H9 (cell line): ENCODE data around the gene LONRF3. TPM values are rescaled to one million over a fixed set of nuclear protein-coding genes. Genes with fewer than 3 reads are reported as not detected.

Experiments
- DNase-seq: peaks from one replicate; pipeline ENCODE4 v3.0.0-alpha.2; 2017
- H2AFZ ChIP-seq: one replicate; pipeline ENCODE4 v1.6.1; 2013; ENCODE audit warnings: mild to moderate bottlenecking, low read length, control low read depth, moderate library complexity
- H2AK5ac ChIP-seq: 2 replicates; pipeline ENCODE4 v1.6.1; 2013; ENCODE audit warnings: low read length, control low read depth, mixed read lengths; ENCODE audit not compliant: insufficient read length
- H2BK120ac ChIP-seq: one replicate; pipeline ENCODE4 v1.6.1; 2013; ENCODE audit warnings: low read depth, mild to moderate bottlenecking, low read length, control low read depth, inconsistent platforms; ENCODE audit not compliant: poor library complexity, severe bottlenecking
- H2BK12ac ChIP-seq: 2 replicates; pipeline ENCODE4 v1.6.1; 2013; ENCODE audit warnings: low read length, control low read depth, mixed read lengths, low read depth; ENCODE audit not compliant: insufficient read length
- H2BK15ac ChIP-seq: 2 replicates; pipeline ENCODE4 v1.6.1; 2013; ENCODE audit warnings: low read depth, low read length, control low read depth
- H2BK20ac ChIP-seq: one replicate; pipeline ENCODE4 v1.6.1; 2013; ENCODE audit warnings: low read depth, mild to moderate bottlenecking, low read length, control low read depth, inconsistent platforms; ENCODE audit not compliant: poor library complexity, severe bottlenecking
- H2BK5ac ChIP-seq: 2 replicates; pipeline ENCODE4 v1.6.1; 2013; ENCODE audit warnings: low read length, control low read depth, mixed read lengths; ENCODE audit not compliant: insufficient read length
- H3K14ac ChIP-seq: 2 replicates; pipeline ENCODE4 v1.6.1; 2013; ENCODE audit warnings: low read length, control low read depth; ENCODE audit not compliant: insufficient read depth
- H3K18ac ChIP-seq: 2 replicates; pipeline ENCODE4 v1.6.1; 2013; ENCODE audit warnings: low read depth, mild to moderate bottlenecking, mixed read lengths, low read length, control low read depth; ENCODE audit not compliant: insufficient read length
- H3K23ac ChIP-seq: 2 replicates; pipeline ENCODE4 v1.6.1; 2013; ENCODE audit warnings: low read length, control low read depth, mixed read lengths, low read depth; ENCODE audit not compliant: insufficient read length
- H3K23me2 ChIP-seq: 2 replicates; pipeline ENCODE4 v1.6.1; 2013; ENCODE audit warnings: low read depth, mild to moderate bottlenecking, mixed read lengths, low read length, control low read depth; ENCODE audit not compliant: insufficient read length, poor library complexity, severe bottlenecking
- H3K27ac ChIP-seq: 2 replicates; pipeline ENCODE4 v1.5.1; 2013; ENCODE audit warnings: low read length, control low read depth, mixed read lengths, low read depth; ENCODE audit not compliant: insufficient read length
- H3K27me3 ChIP-seq: 2 replicates; pipeline ENCODE4 v1.6.1; 2013; ENCODE audit warnings: low read length, control low read depth, inconsistent platforms; ENCODE audit not compliant: insufficient read depth
- H3K4ac ChIP-seq: 2 replicates; pipeline ENCODE4 v1.6.1; 2013; ENCODE audit warnings: low read depth, mild to moderate bottlenecking, control low read depth, inconsistent platforms, low read length, moderate library complexity
- H3K4me1 ChIP-seq: 2 replicates; pipeline ENCODE4 v1.6.1; 2013; ENCODE audit warnings: low read length, control low read depth, inconsistent platforms; ENCODE audit not compliant: insufficient read depth
- H3K4me2 ChIP-seq: 2 replicates; pipeline ENCODE4 v1.6.1; 2013; ENCODE audit warnings: low read length, control low read depth, mixed read lengths; ENCODE audit not compliant: insufficient read length, insufficient read depth
- H3K56ac ChIP-seq: 2 replicates; pipeline ENCODE4 v1.6.1; 2013; ENCODE audit warnings: low read depth, mild to moderate bottlenecking, mixed read lengths, low read length, control low read depth; ENCODE audit not compliant: insufficient read length
- H3K79me1 ChIP-seq: 2 replicates; pipeline ENCODE4 v1.6.1; 2013; ENCODE audit warnings: low read depth, mild to moderate bottlenecking, moderate library complexity, low read length, control low read depth, inconsistent platforms; ENCODE audit not compliant: insufficient read depth, poor library complexity, severe bottlenecking
- H3K79me2 ChIP-seq: 2 replicates; pipeline ENCODE4 v1.6.1; 2013; ENCODE audit warnings: low read length, control low read depth, inconsistent platforms; ENCODE audit not compliant: insufficient read depth
- H3K9ac ChIP-seq: 2 replicates; pipeline ENCODE4 v1.6.1; 2013; ENCODE audit warnings: low read length, control low read depth, mixed read lengths; ENCODE audit not compliant: insufficient read length; ENCODE audit errors: extremely low read depth
- H3K9me3 ChIP-seq: one replicate; pipeline ENCODE4 v1.6.1; 2013; ENCODE audit warnings: low read depth, low read length, inconsistent platforms; ENCODE audit not compliant: control insufficient read depth
- H3T11ph ChIP-seq: one replicate; pipeline ENCODE4 v1.6.1; 2013; ENCODE audit warnings: mild to moderate bottlenecking, low read length, control low read depth, inconsistent platforms
- H4K20me1 ChIP-seq: one replicate; pipeline ENCODE4 v1.6.1; 2013; ENCODE audit not compliant: control insufficient read depth, insufficient read length, insufficient read depth
- H4K5ac ChIP-seq: 2 replicates; pipeline ENCODE4 v1.6.1; 2013; ENCODE audit warnings: low read depth, mild to moderate bottlenecking, mixed read lengths, low read length, control low read depth; ENCODE audit not compliant: insufficient read length
- H4K8ac ChIP-seq: replicated peaks from 2 replicates; pipeline ENCODE4 v1.6.1; 2013; ENCODE audit warnings: low read length, control low read depth, mixed read lengths, low read depth; ENCODE audit not compliant: insufficient read length
- H4K91ac ChIP-seq: 2 replicates; pipeline ENCODE4 v1.6.1; 2013; ENCODE audit warnings: low read depth, mild to moderate bottlenecking, moderate library complexity, mixed read lengths, low read length, control low read depth; ENCODE audit not compliant: insufficient read length
- H3K27ac Mint-ChIP-seq, 3 experiments: 2 replicates in 2 of 3; 3 replicates in 1 of 3; pipeline ENCODE4 v1.8.0; 2020 to 2021; ENCODE audit warnings: mixed read lengths in 3 of 3, mild to moderate bottlenecking in 1 of 3, moderate library complexity in 1 of 3
- H3K27me3 Mint-ChIP-seq: 2 replicates; pipeline ENCODE4 v1.8.0; 2021; ENCODE audit warnings: low read depth, mild to moderate bottlenecking, moderate library complexity, mixed read lengths
- H3K36me3 Mint-ChIP-seq, 3 experiments: 2 replicates in 2 of 3; 3 replicates in 1 of 3; pipeline ENCODE4 v1.8.0; 2020 to 2021; ENCODE audit warnings: low read depth in 3 of 3, mixed read lengths in 3 of 3; ENCODE audit not compliant: insufficient read depth in 1 of 3
- H3K4me1 Mint-ChIP-seq, 2 experiments: 2 replicates each; pipeline ENCODE4 v1.8.0; 2020; ENCODE audit warnings: mixed read lengths in 2 of 2
- H3K4me3 Mint-ChIP-seq, 2 experiments: 2 replicates in 1 of 2; 3 replicates in 1 of 2; pipeline ENCODE4 v1.8.0; 2020 to 2021; ENCODE audit warnings: mild to moderate bottlenecking in 2 of 2, mixed read lengths in 2 of 2, moderate library complexity in 1 of 2
- H3K9me3 Mint-ChIP-seq, 2 experiments: 2 replicates in 1 of 2; 3 replicates in 1 of 2; pipeline ENCODE4 v1.8.0; 2020; ENCODE audit warnings: mild to moderate bottlenecking in 2 of 2, mixed read lengths in 2 of 2, moderate library complexity in 1 of 2
- CTCF ChIP-seq: fragments of 200-600 bp; sonication (generic); conservative IDR thresholded peaks from 3 replicates; pipeline ENCODE4 v1.8.0; 2021; ENCODE audit warnings: antibody characterized with exemption, mild to moderate bottlenecking
- WGBS: extraction: QIAGEN DNeasy Blood & Tissue Kit; methylation state at CpG from one replicate; pipeline ENCODE4 v1.1.7; 2013; ENCODE audit warnings: missing lambda C conversion rate, low lambda C conversion rate, mixed read lengths; ENCODE audit not compliant: insufficient read length; ENCODE audit errors: extremely low coverage; 5-methylcytosine and 5-hydroxymethylcytosine counted together
- total RNA-seq: library from RNA; stranded (reverse); gene quantifications from 2 replicates; pipeline ENCODE4 v1.2.1, GENCODE V29; 2021

LONRF3 gene
- total RNA-seq, 1 experiment from 2014 or later: 0.33 TPM

GRCh38 chrX:119063428-119063827 lies 89.0 kb downstream of the LONRF3 start:
- Histone ChIP-seq H3K18ac (no peak overlapping the region), H4K20me1 (no peaks in the 10 kb centered on the region), H3K4ac (no peak overlapping the region), H3K4me2 (no peak overlapping the region), H2BK120ac (no peak overlapping the region), H3K4me1 (no peaks in the 10 kb centered on the region), H4K8ac (no peak overlapping the region), H2BK15ac (no peak overlapping the region), H3K9me3 (peaks cover 17% of the 10 kb centered on the region), H4K5ac (no peak overlapping the region), H3K23ac (no peak overlapping the region), H3K27me3 (no peaks in the 10 kb centered on the region), H3K56ac (no peak overlapping the region), H2BK12ac (no peak overlapping the region), H2BK5ac (no peak overlapping the region), H4K91ac (no peak overlapping the region), H3K79me1 (no peaks in the 10 kb centered on the region), H3K27ac (no peak overlapping the region), H3K9ac (no peak overlapping the region), H3K79me2 (no peaks in the 10 kb centered on the region), H3K14ac (no peak overlapping the region), H3T11ph (no peak overlapping the region), H2AFZ (no peak overlapping the region), H2AK5ac (no peak overlapping the region), H3K23me2 (no peaks in the 10 kb centered on the region), H2BK20ac (no peak overlapping the region)
- Mint-ChIP-seq H3K36me3 (peaks cover 0 to 2% (median 0%) of the 10 kb centered on the region in 3 experiments; a peak in 1 of 7 replicates), H3K27me3 (no peaks in the 10 kb centered on the region; the same call in 1 of the 2 replicates), H3K4me1 (peaks cover 6 to 7% of the 10 kb centered on the region in 2 experiments), H3K9me3 (peaks cover 33 to 50% of the 10 kb centered on the region in 2 experiments), H3K4me3 (no peak overlapping the region), H3K27ac (no peak overlapping the region)
- no CpG with 5 or more reads among the region's 7 CpGs for WGBS
- no peak for TF ChIP-seq CTCF
- no peak for DNase-seq
